ENCODE measurements around the gene EPB41L4A. TPM values are rescaled to one million over a fixed set of nuclear protein-coding genes. Genes with fewer than 3 reads are reported as not detected.

Gene EPB41L4A
- total RNA-seq, 1 experiment from 2014 or later: 0.87 TPM

- no TSS peak for BruUV-seq (replicated peaks)
- no peaks in the 10 kb centered on the region for H3K4me1 ChIP-seq (ENCODE audit: control insufficient read depth, insufficient read depth, low read length)
- H3K4me3 ChIP-seq (ENCODE audit: low read depth in 2 of 2, low read length in 2 of 2): no peak overlapping the region
- H3K36me3 ChIP-seq (ENCODE audit: control insufficient read depth, insufficient read depth, low read length): no peaks in the 10 kb centered on the region
- ChIA-PET POLR2A (no interaction called here), CTCF (no interaction called here)
- H3K27me3 ChIP-seq (ENCODE audit: control insufficient read depth, insufficient read depth, low read length): no peaks in the 10 kb centered on the region
- ATAC-seq (no peak), DNase-seq (ENCODE audit: low read depth, low spot score) (no peak)
- intact Hi-C loops (cut with micrococcal nuclease; ENCODE audit: unreplicated experiment) (no loop called here), in situ Hi-C loops (cut with HindIII; ENCODE audit: low pct_unique_long_range_greater_than_20kb, low sequenced_read_pairs) (no loop called here)
- TF ChIP-seq CTCF (IDR thresholded peaks at IDR 0.05) (no peak), POLR2AphosphoS5 (IDR thresholded peaks at IDR 0.05; ENCODE audit: low read depth, low read length) (no peak), SIN3A (IDR thresholded peaks at IDR 0.05; ENCODE audit: borderline replicate concordance, insufficient read depth, low read depth, low read length) (no peak)
- no peak overlapping the region for H3K27ac ChIP-seq (ENCODE audit: low read length)
- no peaks in the 10 kb centered on the region for H3K9me3 ChIP-seq (ENCODE audit: control insufficient read depth, insufficient read depth, low read depth, low read length)
Measured at GRCh38 chr5:112318346-112318745, 100.7 kb downstream of the EPB41L4A start.

GRCh38 chr5:112317866-112318265 lies 101.2 kb downstream of the EPB41L4A start:
- H3K27ac ChIP-seq (ENCODE audit: low read length): no peak overlapping the region
- no peaks in the 10 kb centered on the region for H3K27me3 ChIP-seq (ENCODE audit: control insufficient read depth, insufficient read depth, low read length)
- intact Hi-C loops (cut with micrococcal nuclease; ENCODE audit: unreplicated experiment) (no loop called here), in situ Hi-C loops (cut with HindIII; ENCODE audit: low pct_unique_long_range_greater_than_20kb, low sequenced_read_pairs) (no loop called here)
- no peak overlapping the region for H3K4me3 ChIP-seq (ENCODE audit: low read depth in 2 of 2, low read length in 2 of 2)
- no TSS peak for BruUV-seq (replicated peaks)
- ChIA-PET CTCF (interaction anchor here (0.9 kb wide), 1 partner anchor 143 kb away, joined by 3 read pairs; no protein-coding TSS in a partner anchor), POLR2A (no interaction called here)
- H3K4me1 ChIP-seq (ENCODE audit: control insufficient read depth, insufficient read depth, low read length): no peaks in the 10 kb centered on the region
- no peaks in the 10 kb centered on the region for H3K36me3 ChIP-seq (ENCODE audit: control insufficient read depth, insufficient read depth, low read length)
- no peak for DNase-seq (ENCODE audit: low read depth, low spot score)
- no peaks in the 10 kb centered on the region for H3K9me3 ChIP-seq (ENCODE audit: control insufficient read depth, insufficient read depth, low read depth, low read length)
- ATAC-seq: no peak
- TF ChIP-seq POLR2AphosphoS5 (IDR thresholded peaks at IDR 0.05; ENCODE audit: low read depth, low read length) (no peak), TCF7L2 (IDR thresholded peaks at IDR 0.05; ENCODE audit: low read depth, low read length) (no peak), CTCF (IDR thresholded peaks at IDR 0.05) (no peak), SIN3A (IDR thresholded peaks at IDR 0.05; ENCODE audit: borderline replicate concordance, insufficient read depth, low read depth, low read length) (no peak), REST (IDR thresholded peaks at IDR 0.05; ENCODE audit: insufficient read depth in 1 of 2, low read depth in 2 of 2, low read length in 1 of 2) (no peak)
